Forelimb muscle (tissue), 1 donor: ENCODE results near the gene CBFA2T3. TPM values are rescaled to one million over a fixed set of nuclear protein-coding genes. Genes with fewer than 3 reads are reported as not detected.
"Not testable (repeated sequence)": the region's sequence is repeated elsewhere in the genome, so short reads cannot be mapped to it uniquely, and the experiment has no call there.

ENCODE experiments used
- DNase-seq: peaks from one replicate; pipeline ENCODE4 v3.0.0-alpha.2; 2013; ENCODE audit warnings: low read depth
- polyA plus RNA-seq: library from polyadenylated mRNA; unstranded; fragments of 120-200 nt; gene quantifications from one replicate; pipeline ENCODE4 v1.2.1, GENCODE V29; 2013; ENCODE audit not compliant: insufficient read length

CBFA2T3 gene
- polyA plus RNA-seq, 1 donor: 18.9 TPM

DNA sequence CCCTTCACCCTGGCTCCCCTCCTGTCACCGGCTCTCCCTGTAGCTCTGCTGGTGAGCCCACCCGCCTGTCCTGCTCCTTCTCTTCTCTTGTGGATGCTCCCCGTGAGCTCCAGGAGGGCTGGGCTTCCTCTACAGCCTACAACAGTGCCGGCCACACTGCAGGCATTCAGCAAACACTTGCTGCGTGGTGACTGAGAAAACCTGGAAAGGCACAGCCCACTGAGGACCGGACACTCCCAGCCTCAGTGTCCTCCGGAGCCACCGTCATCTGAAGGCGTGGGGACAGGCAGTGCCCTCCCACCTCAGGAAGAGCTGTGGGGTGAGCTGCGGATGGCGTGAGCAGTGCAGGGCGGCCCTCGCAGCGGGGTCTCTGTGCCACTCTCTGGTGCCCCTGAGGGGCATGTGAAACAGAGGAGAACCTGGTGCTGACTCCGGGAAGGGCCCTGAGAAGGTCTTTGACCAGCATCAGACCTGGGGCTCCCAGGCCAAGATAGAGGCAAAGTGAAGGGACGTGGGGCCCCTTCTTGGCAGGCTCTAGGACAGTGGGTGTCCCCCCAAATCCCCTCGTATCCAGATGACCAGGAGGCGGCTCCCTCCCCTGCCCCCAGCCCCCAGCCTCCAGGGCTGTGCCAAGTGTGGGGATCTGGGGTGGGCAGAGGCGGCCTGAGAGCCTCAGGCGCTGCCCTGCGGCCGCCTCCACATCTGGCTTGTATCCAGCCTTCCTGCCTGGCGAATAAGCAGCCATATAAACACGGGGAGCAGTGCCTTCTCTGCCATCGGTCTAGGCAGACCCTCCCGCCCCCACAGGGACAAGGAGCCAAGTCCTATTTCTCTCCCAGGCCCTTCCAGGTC is 66.5 kb downstream of the CBFA2T3 start:
- DNase-seq: no peak

GRCh38 chr16:88909431-88910210 is 67.4 kb downstream of the CBFA2T3 start:
- no peak for DNase-seq

GRCh38 chr16:88908307-88908706 is 68.7 kb downstream of the CBFA2T3 start:
- no peak for DNase-seq

DNA sequence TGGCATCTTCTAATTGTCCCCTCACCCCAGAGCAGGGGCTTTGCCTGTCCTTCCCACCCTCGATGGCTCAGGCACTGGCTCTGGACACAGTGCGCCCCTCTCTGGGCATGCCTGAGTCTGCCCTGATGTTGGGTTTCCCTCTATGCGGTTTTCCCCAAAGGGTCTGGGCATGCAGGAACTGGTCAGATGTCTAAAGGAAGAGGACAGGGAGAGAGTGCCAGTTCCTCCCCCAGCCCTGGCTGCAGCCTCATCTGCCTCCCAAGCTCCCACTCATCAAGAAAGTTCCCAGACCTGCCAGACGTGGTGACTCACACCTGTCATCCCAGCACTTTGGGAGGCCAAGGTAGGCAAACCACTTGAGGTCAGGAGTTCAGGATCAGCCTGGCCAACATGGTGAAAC is 69.2 kb downstream of the CBFA2T3 start:
- no peak for DNase-seq

DNA sequence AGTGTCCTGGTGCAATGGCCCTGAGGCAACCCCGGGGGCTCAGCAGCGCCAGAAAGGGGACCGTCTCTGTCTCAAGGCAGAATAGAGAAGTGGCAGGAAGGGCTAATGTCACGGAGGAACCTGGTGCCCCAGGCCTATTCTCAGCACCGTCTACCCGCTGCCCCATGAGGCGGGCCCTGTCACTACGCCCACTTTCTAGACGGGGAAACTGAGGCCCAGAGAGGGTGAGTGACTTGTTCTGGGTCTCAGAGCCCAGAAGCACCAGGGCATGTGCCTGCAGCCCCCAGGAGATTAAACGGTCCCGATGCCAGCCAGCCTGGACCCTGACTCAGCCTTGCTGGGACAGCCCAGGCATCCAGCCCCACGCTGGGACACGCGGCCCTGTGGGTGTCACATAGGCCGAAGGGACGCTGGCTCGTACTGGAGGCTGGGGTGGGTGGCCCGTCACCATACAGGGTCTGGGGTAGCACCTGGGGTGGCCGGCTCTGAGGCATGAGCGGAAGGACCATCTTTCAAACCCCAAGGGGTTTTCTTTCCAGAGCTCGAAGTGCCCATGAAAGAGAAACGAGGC is 70.4 kb downstream of the CBFA2T3 start:
- no peak for DNase-seq

DNA sequence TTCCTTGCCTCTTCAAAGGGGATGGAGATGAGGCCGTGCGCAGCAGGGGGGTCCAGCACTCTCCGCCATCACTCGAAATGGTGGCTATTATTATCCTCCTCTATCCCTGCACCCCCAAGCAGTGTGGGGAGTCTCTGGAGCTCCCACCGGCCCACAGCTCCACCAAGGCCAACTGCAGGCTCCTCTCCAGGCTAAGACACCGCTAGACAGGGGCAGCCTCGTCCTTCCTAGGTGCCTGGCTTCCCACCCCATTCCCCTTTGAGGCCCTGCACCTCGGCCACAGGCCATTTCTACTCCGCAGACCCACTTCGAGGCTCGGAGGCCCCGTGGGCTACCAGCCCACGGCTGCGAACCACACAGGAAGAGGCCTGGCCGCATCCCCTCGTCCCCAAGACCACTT is 71.0 kb downstream of the CBFA2T3 start:
- DNase-seq: no peak

DNA sequence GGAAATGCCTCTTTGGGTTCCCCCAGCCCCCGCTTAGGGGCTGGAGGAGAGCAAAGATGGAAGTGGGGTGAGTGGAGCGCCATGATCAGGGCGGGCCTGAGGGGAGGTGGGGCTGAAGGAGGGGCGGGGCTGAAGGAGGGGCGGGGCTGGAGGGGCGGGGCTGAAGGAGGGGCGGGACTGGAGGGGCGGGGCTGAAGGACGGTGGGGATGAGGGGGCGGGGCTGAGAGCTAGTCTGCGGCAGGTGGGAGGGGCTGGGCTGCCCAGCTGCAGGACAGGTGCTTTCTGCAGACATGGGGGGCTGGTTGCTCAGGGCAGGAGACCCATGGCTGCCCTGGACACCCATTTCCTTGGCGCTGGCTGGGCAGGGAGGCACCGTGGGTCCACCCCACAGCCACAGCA is 71.4 kb downstream of the CBFA2T3 start:
- DNase-seq: no peak

DNA sequence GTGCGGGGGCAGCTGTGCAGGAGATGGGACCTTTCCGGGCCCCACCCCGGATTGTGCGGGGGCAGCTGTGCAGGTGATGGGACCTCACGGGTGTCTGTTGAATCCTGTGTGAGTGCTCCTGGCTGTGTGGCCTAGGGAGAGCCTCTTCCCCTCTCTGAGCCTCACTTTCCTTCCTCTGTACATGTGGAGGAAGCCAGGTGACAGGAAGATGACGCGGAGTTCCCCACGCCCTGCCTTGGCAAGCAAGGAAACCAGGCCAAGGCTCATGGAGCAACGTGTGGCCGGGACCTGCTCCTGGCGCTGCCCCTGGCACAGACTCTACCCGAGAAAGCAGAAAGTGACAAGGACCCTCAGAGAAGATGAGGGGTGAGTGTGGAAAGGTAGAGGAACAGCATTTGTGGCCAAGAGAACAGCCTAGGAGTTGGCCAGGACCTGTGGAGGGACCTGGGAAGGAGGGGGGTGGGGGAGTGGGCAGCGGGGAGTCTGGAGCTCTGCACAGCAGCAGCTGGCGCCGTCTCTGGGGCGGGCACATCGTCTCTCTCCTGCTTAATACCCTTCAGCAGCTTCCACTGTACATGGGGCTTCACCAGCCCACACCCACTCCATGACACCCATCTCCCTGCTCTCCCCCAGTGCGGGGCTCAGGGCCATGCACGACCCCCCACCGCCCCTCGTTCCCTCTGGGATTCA is 72.2 kb downstream of the CBFA2T3 start:
- DNase-seq: no peak

DNA sequence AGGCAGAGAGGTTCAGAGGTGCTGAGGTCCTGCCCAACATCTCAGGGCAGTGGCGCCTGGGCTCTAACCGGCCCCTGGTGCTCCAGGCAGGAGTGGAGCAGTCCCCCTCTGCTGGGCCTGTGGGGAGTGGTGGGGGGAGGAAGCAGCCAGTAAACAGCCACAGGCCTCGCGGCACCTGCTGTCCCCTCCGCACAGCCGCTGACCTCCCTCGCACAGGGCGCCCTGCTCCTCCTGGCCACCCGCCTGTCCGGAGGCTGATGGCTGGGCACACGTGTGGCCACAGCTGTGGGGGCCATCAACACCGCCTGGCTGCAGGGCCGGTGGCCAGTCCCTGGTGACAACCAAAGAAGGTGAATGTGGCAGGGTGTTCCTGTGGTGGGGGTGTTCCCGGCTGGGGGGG is 73.7 kb downstream of the CBFA2T3 start:
- no peak for DNase-seq

GRCh38 chr16:88902744-88903143 is 74.3 kb downstream of the CBFA2T3 start:
- no peak for DNase-seq

GRCh38 chr16:88901718-88902337 is 75.2 kb downstream of the CBFA2T3 start:
- DNase-seq: no peak

- no peak for DNase-seq
These were observed 76.3 kb downstream of the CBFA2T3 start for GRCh38 chr16:88900662-88901052.

DNA sequence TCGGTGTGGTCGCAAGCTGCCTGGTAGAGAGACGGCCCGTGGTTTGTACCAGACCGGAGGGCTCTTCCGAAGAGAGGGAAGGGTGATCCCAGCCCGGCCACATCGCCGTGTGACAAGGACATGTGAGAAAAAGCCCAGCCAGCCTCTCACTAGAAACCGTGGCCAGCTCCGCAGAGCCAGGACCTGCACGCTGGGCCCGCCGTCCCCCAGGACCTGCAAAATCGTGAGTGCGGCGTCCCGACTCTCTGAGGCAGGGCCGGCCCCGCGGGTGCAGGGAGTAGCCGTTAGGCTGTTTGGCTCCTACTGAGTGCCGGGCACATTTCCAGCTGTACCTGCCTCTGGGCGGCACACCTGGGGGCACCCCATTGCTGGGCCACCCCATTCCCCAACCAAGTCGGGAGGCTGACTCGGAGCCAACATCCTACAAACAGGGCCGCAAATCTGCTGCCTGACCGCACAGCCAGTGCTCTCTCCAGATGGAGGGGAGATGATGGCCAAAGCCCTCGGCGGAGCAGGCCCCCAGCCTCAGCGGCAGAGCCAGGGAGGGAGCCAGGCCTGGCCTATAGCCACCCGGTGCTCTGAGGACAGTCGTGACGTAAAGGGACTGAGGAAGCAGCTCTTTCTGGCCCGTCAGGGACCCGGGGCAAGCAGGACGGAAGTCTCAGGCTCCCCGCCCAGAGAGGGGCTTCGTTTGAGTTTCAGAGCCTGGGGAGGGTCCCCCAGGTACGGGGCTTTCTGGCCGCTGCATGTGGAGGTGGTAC is 76.9 kb downstream of the CBFA2T3 start:
- DNase-seq: no peak

- no peak for DNase-seq
These were observed 79.1 kb downstream of the CBFA2T3 start for GRCh38 chr16:88897696-88898425.

GRCh38 chr16:88896238-88897070 is 80.6 kb downstream of the CBFA2T3 start:
- no peak for DNase-seq

DNA sequence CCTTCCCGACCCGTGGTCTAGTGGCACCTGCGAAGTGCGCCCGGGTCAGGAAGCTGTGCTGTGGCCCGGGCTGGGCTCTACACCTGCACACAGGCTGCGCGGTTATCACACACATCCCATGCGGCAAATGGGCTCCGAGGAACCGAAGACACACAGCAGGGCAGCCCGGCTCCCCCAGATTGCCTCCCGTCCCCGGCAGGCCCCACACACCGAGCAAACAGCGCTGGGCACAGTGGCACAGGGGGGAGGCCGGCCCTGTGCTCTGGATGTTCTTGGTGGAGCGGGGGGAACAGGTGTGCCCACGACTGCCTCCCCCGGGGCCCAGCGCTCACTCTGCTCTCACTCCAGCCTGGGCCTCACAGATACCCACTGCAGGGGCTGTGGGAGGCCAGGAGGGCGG is 81.7 kb downstream of the CBFA2T3 start:
- no peak for DNase-seq

GRCh38 chr16:88894681-88895300 is 82.2 kb downstream of the CBFA2T3 start:
- DNase-seq: no peak

- DNase-seq: not testable (repeated sequence)
These were observed 82.7 kb downstream of the CBFA2T3 start for GRCh38 chr16:88894266-88894665.
